Stimulated activated effector memory CD8-positive, alpha-beta T cell treated with anti-CD3 and anti-CD28 coated beads, Interleukin-12 subunit alpha, Interleukin-12 subunit beta, amount 100 ng/mL, for 72 hours (primary cell): Measurements from ENCODE around the gene GSG1.

Source experiments
- ATAC-seq: fragments of 150-1000 bp; cut with Tn5 transposase; 2 replicates; pipeline ENCODE4 v1.10.0; 2021
- DNase-seq, 2 donors: peaks; one replicate each; pipeline ENCODE4 v3.0.0; 2021 to 2022; ENCODE audit warnings: low spot score in 2 of 2
- H3K27ac Mint-ChIP-seq: one replicate; pipeline ENCODE4 v1.8.0; 2022; ENCODE audit warnings: mild to moderate bottlenecking, mixed read lengths
- H3K36me3 Mint-ChIP-seq: one replicate; pipeline ENCODE4 v1.8.0; 2022; ENCODE audit warnings: mild to moderate bottlenecking, mixed read lengths
- H3K4me1 Mint-ChIP-seq: one replicate; pipeline ENCODE4 v1.8.0; 2022; ENCODE audit warnings: mixed read lengths
- H3K4me3 Mint-ChIP-seq: one replicate; pipeline ENCODE4 v1.8.0; 2022; ENCODE audit warnings: mild to moderate bottlenecking, mixed read lengths
- H3K9me3 Mint-ChIP-seq: one replicate; pipeline ENCODE4 v1.8.0; 2022; ENCODE audit warnings: mixed read lengths

GSG1 gene

DNA sequence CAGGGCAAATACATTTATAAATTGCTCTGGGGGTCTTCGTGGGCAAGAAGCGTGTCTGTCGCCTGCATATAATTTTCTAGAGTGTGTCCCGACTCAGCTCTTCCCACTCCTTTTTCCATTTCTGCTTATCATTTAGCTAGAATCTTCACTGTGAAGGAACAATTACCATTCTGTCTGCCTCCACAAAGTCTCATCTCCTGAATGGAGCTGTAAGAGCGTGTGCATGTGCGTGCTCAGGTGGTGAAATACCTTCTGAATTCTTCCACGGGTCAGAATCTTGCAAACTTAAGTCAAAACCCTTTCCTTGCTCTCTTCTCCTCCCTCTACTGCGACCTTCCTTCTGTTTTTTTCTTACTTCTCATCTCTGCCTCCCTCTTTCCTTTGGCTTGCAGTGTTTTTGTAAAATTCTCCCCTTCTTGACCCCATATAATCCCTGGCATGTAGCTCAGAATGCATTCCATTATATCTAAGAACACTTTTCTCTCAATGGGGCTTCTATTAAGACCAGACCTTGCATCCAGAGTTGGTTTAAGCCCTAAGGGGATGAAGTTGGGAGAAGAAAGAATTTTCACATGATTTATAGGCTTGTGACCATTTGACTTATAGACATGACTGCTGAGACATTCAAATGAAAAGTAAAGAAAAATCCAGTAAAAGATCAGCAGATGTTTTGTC is 25.0 kb upstream of the GSG1 start:
- H3K4me3 Mint-ChIP-seq = no peak overlapping the region
- no peaks in the 10 kb centered on the region for H3K4me1 Mint-ChIP-seq
- no peak overlapping the region for H3K27ac Mint-ChIP-seq
- ATAC-seq (no peak), DNase-seq (no peak)
- H3K9me3 Mint-ChIP-seq = no peaks in the 10 kb centered on the region
- H3K36me3 Mint-ChIP-seq = no peaks in the 10 kb centered on the region

DNA sequence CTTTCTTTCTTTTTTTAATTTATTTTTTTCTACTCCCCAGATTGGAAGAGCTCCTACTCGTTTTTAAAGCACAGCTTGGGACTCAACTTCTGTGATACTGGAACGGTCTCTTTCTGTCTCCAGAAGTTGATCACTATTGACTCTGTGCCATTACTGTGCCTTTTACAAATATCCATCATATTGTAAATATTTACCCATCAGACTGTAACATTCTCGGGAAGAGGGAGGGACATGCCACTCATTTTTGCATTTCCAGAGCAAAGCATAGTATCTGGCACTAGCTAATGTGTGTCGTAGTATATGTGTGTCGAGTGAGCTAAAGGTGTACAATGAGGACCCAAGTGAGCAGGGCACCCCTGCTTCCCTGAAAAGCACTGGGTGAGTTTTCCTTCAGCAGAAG is 24.0 kb upstream of the GSG1 start:
- H3K9me3 Mint-ChIP-seq = no peaks in the 10 kb centered on the region
- DNase-seq = no peak
- no peak for ATAC-seq
- H3K4me3 Mint-ChIP-seq = no peak overlapping the region
- H3K36me3 Mint-ChIP-seq = no peaks in the 10 kb centered on the region
- H3K27ac Mint-ChIP-seq = no peak overlapping the region
- no peaks in the 10 kb centered on the region for H3K4me1 Mint-ChIP-seq

DNA sequence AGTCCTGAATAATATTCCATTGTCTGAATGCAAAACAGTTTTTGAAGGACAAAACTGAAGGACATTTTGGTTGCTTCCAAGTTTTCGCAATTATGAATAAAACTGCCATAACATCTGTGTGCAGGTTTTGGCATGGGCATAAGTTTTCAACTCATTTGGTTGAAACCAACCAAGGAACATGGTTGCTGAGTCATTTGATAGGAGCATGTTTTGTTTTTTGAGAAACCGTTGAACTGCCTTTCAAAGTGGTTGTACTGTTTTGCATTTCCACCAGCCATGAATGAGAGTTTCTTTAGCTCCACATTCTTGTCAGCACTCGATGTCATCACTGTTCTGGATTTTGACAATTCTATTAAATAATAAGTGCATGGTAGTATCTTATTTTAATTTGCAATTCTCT is 23.0 kb upstream of the GSG1 start:
- no peaks in the 10 kb centered on the region for H3K9me3 Mint-ChIP-seq
- H3K4me3 Mint-ChIP-seq = no peak overlapping the region
- no peaks in the 10 kb centered on the region for H3K4me1 Mint-ChIP-seq
- DNase-seq = no peak
- no peaks in the 10 kb centered on the region for H3K36me3 Mint-ChIP-seq
- no peak overlapping the region for H3K27ac Mint-ChIP-seq
- no peak for ATAC-seq

DNA sequence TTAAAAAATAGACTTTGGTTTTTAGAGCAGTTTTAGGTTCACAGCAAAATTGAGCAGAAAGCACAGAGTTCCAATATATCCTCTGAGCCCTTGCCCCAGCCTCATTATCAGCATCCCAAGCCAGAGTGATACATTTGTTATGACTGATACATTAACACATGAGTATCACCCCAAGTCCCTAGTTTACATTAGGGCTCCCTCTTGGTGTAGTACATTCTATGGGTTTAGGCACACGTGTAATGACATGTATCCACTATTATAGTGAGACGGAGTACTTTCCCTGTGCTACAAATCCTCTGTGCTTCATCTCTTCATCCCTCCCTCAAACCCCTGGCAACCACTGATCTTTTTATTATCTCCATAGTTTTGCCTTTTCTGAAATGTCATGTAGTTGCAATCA is 22.5 kb upstream of the GSG1 start:
- Mint-ChIP-seq H3K36me3 (no peaks in the 10 kb centered on the region), H3K27ac (no peak overlapping the region), H3K4me1 (no peaks in the 10 kb centered on the region), H3K9me3 (no peaks in the 10 kb centered on the region), H3K4me3 (no peak overlapping the region)
- DNase-seq = no peak
- ATAC-seq = peak; percentile 34

DNA sequence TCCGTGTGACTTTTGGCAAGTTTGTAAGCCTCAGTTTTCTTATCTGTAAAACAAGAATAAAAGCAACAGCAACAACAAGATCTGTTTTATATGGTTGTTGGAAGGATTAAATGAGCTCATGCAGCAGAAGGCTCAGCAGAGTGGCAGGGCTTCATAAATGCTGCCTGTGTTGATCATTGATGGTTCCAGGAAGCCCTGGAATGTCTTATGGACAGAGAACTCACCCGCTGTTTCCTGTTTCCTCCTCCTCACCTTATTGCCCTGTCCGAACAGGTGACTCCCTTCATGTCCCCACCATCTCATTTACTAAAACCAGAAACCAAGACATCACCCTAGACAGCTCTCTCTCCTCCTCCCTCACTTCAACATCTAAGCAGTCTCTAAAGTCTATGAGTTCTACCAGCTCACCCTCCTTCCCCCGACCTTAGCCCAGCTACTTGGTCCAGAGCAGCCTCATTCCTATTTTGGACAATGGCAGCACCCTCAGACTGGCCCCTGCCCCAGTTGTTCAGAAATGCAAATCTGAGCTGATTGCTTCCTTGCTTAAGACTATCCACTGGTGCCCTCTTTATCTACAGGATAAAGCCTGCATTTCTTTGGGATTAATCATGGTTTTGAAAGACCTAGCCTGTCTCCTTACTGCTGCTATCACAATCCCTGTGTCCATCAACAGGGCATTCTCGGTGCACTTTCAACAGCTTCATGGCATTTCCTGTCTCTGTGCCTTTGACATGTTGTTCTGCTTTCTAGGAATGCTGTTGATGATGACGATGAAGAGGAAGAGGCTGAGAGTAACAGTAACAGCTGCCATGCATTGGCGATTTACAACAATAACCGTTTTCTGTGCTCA is 21.4 kb upstream of the GSG1 start:
- no peak overlapping the region for H3K27ac Mint-ChIP-seq
- ATAC-seq (no peak), DNase-seq (no peak)
- no peaks in the 10 kb centered on the region for H3K9me3 Mint-ChIP-seq
- H3K36me3 Mint-ChIP-seq = no peaks in the 10 kb centered on the region
- H3K4me1 Mint-ChIP-seq = no peaks in the 10 kb centered on the region
- H3K4me3 Mint-ChIP-seq = no peak overlapping the region

DNA sequence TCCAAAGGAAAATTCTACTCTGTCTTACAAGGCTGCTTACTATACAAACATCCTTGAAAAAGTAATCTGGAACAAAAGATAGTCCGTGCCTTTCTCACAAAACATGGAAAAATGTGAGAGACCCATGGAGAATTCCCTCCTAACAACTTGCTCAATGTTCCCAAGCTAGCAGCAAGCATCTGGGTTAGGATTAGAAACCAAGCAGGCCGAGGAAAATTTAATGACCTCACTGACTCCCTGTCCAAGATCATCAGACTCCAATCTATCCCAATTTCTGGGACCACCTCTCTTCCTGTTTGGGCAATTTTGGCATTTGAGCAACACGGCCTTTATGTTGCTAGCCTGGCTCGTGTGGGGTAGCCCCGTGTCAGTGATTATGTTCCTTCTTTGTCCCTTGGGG is 18.1 kb upstream of the GSG1 start:
- H3K27ac Mint-ChIP-seq = no peak overlapping the region
- ATAC-seq (no peak), DNase-seq (no peak)
- no peaks in the 10 kb centered on the region for H3K9me3 Mint-ChIP-seq
- no peaks in the 10 kb centered on the region for H3K36me3 Mint-ChIP-seq
- no peaks in the 10 kb centered on the region for H3K4me1 Mint-ChIP-seq
- no peak overlapping the region for H3K4me3 Mint-ChIP-seq

DNA sequence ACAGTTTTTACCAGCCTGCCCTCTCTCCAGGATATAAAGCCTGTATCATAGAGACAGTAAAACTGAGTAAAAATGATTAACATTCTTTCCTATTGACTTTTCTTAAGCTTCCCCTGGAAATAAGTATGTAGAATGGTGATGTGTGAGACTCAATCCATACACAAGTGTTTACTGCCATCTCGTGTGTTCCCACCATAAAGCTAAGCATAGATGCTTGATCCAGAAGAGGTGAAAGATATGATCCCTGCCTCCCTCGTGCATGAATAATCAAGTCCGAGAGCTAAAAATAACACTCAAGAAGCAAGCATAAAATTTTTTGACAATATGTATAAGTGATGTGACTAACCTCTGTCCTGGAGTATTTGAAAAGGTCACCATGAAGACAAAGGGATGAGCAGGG is 16.9 kb upstream of the GSG1 start:
- ATAC-seq = no peak
- Mint-ChIP-seq H3K9me3 (no peaks in the 10 kb centered on the region), H3K4me3 (no peak overlapping the region), H3K36me3 (no peaks in the 10 kb centered on the region), H3K27ac (no peak overlapping the region), H3K4me1 (no peaks in the 10 kb centered on the region)
- DNase-seq = no peak

DNA sequence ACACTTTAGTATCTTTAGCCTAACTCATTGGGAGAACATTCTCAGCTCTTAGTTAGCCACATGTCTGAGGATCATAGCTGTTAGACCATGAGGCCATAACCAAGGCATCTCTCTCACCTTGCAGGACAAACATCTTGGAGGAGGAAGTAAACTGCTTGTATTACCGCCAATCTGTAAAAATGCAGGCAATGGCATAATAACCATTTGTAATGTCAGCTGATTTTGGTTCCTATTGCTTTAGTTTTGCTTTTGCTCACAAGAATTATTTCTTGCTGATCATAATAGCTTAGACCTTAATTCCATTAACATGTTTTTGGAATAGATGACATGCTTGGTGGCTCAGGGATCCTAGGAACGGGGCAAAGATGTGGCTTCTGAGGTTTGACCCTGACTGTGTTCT is 16.4 kb upstream of the GSG1 start:
- H3K27ac Mint-ChIP-seq = no peak overlapping the region
- H3K4me3 Mint-ChIP-seq = no peak overlapping the region
- no peak for ATAC-seq
- no peaks in the 10 kb centered on the region for H3K4me1 Mint-ChIP-seq
- no peak for DNase-seq
- no peaks in the 10 kb centered on the region for H3K36me3 Mint-ChIP-seq
- H3K9me3 Mint-ChIP-seq = no peaks in the 10 kb centered on the region

DNA sequence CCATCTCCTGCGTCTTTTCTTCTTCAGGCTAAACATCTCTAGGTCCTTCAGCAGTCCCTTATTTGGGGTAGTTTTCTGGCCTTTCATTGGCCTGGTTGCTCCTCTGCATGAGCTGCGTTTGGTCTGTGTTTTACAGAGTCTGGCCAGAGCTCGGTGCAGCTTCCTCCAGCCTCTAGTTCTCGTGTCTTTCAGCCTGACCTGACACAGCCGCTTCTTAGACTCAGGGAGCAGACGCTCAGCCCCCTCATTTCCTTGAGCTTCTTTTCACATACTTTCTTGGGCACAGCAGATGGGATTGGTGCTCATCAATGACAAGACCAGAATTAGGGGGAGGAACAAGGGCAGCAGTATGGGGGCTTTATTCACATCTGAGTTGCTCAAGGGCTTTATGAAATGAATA is 13.6 kb upstream of the GSG1 start:
- H3K27ac Mint-ChIP-seq = peak overlapping the region; percentile 18
- H3K36me3 Mint-ChIP-seq = no peaks in the 10 kb centered on the region
- no peak overlapping the region for H3K4me3 Mint-ChIP-seq
- H3K4me1 Mint-ChIP-seq = no peaks in the 10 kb centered on the region
- H3K9me3 Mint-ChIP-seq = no peaks in the 10 kb centered on the region
- ATAC-seq (no peak), DNase-seq (no peak)

DNA sequence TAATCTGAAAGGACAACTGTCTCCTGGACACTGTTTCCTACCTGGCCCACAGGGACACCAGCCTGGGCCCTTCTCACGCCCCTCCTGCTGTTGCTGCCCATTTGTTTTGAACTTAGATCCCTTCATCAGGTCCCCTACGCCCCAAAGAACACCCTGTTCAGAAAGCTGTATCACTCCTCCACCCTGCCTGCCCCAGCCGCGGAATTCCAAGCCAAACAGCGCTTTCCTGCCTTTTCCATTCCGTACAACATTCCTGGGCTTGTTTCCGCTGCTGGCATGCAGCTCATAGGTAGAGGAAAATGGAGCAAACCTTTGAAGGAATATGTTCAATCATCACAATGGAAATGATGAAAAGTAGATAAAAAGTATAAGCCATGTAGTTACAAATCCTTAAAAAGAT is 12.8 kb upstream of the GSG1 start:
- ATAC-seq (no peak), DNase-seq (no peak)
- H3K9me3 Mint-ChIP-seq = no peaks in the 10 kb centered on the region
- no peaks in the 10 kb centered on the region for H3K36me3 Mint-ChIP-seq
- peak overlapping the region; percentile 18 for H3K27ac Mint-ChIP-seq
- H3K4me3 Mint-ChIP-seq = no peak overlapping the region
- no peaks in the 10 kb centered on the region for H3K4me1 Mint-ChIP-seq

DNA sequence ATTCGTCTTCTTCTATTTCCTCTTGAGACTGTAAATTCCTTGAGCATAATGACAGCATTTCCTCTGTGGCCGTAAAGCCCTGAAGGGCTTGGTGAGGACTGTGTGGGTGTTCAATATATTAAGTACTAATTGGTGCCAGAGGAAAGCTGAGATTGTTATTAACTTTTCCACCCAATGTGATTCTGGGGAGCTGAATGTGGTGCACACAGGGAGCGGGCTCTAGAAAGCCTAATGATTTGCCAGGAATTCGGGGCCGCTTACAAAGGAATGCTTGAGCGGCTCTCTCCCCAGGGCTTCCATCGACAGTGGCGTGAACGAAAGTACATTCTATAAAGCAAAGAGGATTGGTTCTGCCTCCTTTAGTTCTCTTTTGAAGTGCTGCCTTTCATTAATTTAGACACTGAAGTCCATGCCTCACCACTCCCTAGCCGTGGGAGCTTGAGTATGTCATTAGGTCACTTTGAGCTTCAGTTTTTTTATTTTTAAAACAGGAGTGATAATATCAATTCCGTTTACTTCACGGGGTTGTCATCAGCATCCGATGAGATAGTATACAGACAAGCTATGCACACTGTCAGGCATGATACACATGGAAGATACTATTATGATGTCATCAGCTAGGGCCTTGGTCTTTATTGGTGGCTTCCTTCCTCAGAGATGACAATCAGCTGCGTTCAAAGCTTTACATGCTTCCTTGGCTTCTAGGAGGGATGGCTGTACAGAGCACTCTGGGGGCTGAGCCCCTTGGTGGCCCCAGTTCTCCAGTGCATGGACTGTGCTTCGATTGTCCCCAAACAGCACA is 11.0 kb upstream of the GSG1 start:
- H3K9me3 Mint-ChIP-seq = no peaks in the 10 kb centered on the region

DNA sequence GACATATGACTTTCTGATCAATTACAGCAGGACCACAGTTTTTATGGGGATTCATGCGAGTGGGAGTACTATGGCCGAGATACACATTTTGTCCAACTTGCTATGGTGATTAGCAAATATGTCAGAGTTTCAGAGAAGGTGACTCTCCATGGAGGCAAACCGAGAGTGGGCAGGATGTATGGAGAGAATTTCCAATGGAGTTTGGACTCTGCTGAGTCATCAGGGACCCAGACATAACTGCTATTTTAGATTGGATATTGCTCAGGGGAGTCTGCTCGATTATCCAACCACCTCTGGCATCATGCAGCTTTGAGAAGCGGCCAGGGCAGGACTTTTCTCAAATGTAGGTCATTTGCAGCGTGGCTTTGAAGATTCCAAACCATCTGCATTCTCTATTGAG is 9.5 kb upstream of the GSG1 start:
- no peaks in the 10 kb centered on the region for H3K4me1 Mint-ChIP-seq
- no peak overlapping the region for H3K4me3 Mint-ChIP-seq
- no peaks in the 10 kb centered on the region for H3K9me3 Mint-ChIP-seq

More for the DNA sequence above, 11.0 kb upstream of the GSG1 start:
- no peaks in the 10 kb centered on the region for H3K36me3 Mint-ChIP-seq
- no peak for ATAC-seq
- H3K4me3 Mint-ChIP-seq = no peak overlapping the region
- no peaks in the 10 kb centered on the region for H3K4me1 Mint-ChIP-seq
- H3K27ac Mint-ChIP-seq = no peak overlapping the region
- no peak for DNase-seq

DNA sequence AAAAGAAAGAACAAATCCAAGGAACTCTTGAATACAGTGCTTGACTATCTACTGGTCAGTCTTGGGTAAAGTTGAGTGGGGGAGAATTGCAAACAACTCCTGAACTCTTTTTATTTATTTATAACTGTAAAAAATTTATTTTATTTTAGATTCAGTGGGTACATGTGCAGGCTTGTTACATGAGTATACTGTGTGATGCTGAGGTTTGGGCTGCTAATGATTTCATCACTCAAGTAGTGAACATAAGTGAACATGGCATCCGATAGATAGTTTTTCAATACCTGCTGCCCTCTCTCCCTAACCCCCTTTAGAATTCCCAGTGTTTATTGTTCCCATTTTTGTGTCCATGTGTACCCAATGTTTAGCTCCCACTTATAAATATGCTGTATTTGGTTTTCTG is 3.2 kb upstream of the GSG1 start:
- DNase-seq (no peak), ATAC-seq (no peak)
- H3K4me1 Mint-ChIP-seq = peaks cover 21% of the 10 kb centered on the region
- no peak overlapping the region for H3K27ac Mint-ChIP-seq
- H3K36me3 Mint-ChIP-seq = no peaks in the 10 kb centered on the region
- H3K9me3 Mint-ChIP-seq = no peaks in the 10 kb centered on the region
- H3K4me3 Mint-ChIP-seq = no peak overlapping the region

More for the DNA sequence above, 9.5 kb upstream of the GSG1 start:
- H3K36me3 Mint-ChIP-seq = no peaks in the 10 kb centered on the region
- no peak overlapping the region for H3K27ac Mint-ChIP-seq
- DNase-seq (no peak), ATAC-seq (no peak)

DNA sequence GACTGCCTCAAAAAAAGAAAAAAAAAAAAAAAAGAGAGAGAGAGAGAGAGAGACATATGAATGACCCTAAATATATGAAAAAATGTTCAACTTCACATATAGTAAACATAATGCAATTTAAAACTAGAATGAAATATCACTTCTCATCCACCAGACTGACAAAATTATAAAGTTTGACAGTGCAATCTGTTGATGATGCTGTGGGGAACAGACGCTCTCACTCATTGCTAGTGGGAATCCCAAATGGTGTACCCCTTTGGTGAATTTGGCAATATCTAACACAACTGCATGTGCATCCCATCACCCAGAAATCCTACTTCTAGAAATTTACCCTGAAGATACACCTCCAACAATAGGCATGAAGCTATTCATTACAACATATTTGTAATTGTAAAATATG is 2.3 kb upstream of the GSG1 start:
- H3K36me3 Mint-ChIP-seq = peaks cover 6% of the 10 kb centered on the region
- no peak overlapping the region for H3K27ac Mint-ChIP-seq
- peaks cover 27% of the 10 kb centered on the region for H3K4me1 Mint-ChIP-seq
- DNase-seq = no peak
- H3K9me3 Mint-ChIP-seq = no peaks in the 10 kb centered on the region
- no peak overlapping the region for H3K4me3 Mint-ChIP-seq
- ATAC-seq = no peak

DNA sequence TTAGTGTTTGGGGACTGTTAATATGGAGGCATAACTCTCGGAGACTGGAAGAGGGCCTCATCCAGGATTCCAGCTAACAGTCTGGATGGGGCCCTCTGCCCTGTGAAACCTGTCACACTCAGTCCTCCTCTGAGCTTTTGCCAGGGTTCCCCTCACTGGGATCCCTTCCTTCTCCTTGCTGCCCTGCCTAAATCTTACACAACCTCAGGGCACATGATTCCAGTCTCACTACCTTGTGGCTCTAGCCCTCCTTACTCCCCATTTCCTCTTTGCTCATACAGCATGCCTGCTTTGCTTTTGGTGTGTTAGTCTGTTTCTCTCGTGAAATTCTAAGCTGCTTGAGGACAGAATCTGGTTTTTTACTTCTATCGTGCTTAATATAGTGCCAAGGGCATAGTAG is 942 bp upstream of the GSG1 start:
- H3K4me1 Mint-ChIP-seq = peaks cover 39% of the 10 kb centered on the region
- peak overlapping the region; percentile 46 for H3K27ac Mint-ChIP-seq
- no peak overlapping the region for H3K4me3 Mint-ChIP-seq
- ATAC-seq = no peak
- H3K9me3 Mint-ChIP-seq = no peaks in the 10 kb centered on the region
- no peak for DNase-seq
- peaks cover 6% of the 10 kb centered on the region for H3K36me3 Mint-ChIP-seq
